ENCODE results near the gene ETFRF1. TPM values are rescaled to one million over a fixed set of nuclear protein-coding genes. Genes with fewer than 3 reads are reported as not detected.

The ETFRF1 gene
- total RNA-seq, 1 experiment from 2014 or later, result 7.7 TPM

DNA sequence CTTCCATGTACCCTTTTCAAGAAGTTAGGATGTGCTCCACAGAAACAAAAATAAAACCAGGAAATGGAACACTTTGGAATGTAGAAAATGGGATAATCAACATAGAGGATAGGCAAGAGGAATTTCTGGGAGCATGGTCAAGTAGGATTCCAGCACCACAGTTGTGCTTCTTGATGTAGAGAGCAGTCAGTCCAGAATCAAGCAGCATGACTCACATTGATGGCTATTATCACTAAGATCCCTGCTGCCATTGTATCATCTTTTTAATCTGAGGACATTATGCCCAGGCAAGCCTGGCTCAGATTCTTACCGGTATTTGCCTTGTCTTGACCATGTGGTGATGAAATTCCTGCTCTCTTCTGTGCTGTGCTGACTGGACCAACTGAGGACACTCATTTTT lies 5.7 kb downstream of the ETFRF1 start:
- TF ChIP-seq EZH2phosphoT487 (IDR thresholded peaks at IDR 0.05; ENCODE audit: borderline replicate concordance, low read length) (no peak), EZH2 (IDR thresholded peaks at IDR 0.05; ENCODE audit: low read length, unreplicated experiment) (no peak)
- TF ChIP-seq, protein P1, sequence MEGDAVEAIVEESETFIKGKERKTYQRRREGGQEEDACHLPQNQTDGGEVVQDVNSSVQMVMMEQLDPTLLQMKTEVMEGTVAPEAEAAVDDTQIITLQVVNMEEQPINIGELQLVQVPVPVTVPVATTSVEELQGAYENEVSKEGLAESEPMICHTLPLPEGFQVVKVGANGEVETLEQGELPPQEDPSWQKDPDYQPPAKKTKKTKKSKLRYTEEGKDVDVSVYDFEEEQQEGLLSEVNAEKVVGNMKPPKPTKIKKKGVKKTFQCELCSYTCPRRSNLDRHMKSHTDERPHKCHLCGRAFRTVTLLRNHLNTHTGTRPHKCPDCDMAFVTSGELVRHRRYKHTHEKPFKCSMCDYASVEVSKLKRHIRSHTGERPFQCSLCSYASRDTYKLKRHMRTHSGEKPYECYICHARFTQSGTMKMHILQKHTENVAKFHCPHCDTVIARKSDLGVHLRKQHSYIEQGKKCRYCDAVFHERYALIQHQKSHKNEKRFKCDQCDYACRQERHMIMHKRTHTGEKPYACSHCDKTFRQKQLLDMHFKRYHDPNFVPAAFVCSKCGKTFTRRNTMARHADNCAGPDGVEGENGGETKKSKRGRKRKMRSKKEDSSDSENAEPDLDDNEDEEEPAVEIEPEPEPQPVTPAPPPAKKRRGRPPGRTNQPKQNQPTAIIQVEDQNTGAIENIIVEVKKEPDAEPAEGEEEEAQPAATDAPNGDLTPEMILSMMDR (conservative IDR thresholded peaks at IDR 0.05; ENCODE audit: low read depth, low read length), result no peak
- Histone ChIP-seq H4K20me1 (ENCODE audit: low read length) (no peaks in the 10 kb centered on the region), H3K4me3 (ENCODE audit: low read length) (no peak overlapping the region), H3F3A (ENCODE audit: low read length, unreplicated experiment) (no peaks in the 10 kb centered on the region), H3K27ac (ENCODE audit: low read length) (no peak overlapping the region), H3K9ac (ENCODE audit: low read length) (no peak overlapping the region), H3K4me2 (ENCODE audit: low read length) (no peak overlapping the region), H2AFZ (ENCODE audit: low read length) (no peak overlapping the region), H3K36me3 (ENCODE audit: low read depth, low read length) (no peaks in the 10 kb centered on the region), H3K9me2 (replicated peaks; ENCODE audit: low read length) (no peaks in the 10 kb centered on the region), H3K9me3 (ENCODE audit: low read length) (no peaks in the 10 kb centered on the region), H3K79me2 (ENCODE audit: low read length) (peaks cover 8% of the 10 kb centered on the region), H3K4me1 (ENCODE audit: insufficient read depth, low read length) (peaks cover 5% of the 10 kb centered on the region; the same call in 1 of the 2 replicates), H3K27me3 (ENCODE audit: low read length) (no peaks in the 10 kb centered on the region)
- BruUV-seq (replicated peaks), result no TSS peak
- intact Hi-C loops (cut with micrococcal nuclease), result no loop called here
- CTCF ChIA-PET, result no interaction called here
- DNase-seq, result no peak
- no peak for ATAC-seq
- POLR2A ChIA-PET (ENCODE audit: unreplicated experiment), result no interaction called here

DNA sequence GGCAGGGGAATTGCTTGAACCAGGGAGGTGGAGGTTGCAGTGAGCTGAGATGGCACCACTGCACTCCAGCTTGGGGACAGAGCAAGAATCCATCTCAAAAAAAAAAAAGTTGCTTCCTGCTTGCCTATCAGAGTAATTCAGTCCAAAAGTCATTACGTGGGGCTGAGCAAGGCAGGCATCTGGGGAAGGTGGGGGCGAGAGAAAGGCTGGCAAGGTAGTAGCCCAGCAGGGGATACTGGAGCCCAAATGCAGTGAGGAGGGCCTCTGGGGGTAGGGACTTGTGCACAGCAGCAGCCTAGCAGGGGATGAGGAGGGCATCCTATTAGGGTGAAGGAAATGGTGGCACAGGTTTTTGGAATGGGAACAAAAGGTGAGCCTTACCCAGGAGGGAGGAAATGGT lies 7.1 kb downstream of the ETFRF1 start:
- H3K79me2 ChIP-seq (ENCODE audit: low read length), result no peaks in the 10 kb centered on the region
- DNase-seq (no peak), ATAC-seq (no peak)
- H3K9ac ChIP-seq (ENCODE audit: low read length), result no peak overlapping the region
- H4K20me1 ChIP-seq (ENCODE audit: low read length), result no peaks in the 10 kb centered on the region
- no peaks in the 10 kb centered on the region for H3K4me1 ChIP-seq (ENCODE audit: insufficient read depth, low read length)
- BruUV-seq (replicated peaks), result no TSS peak
- H3F3A ChIP-seq (ENCODE audit: low read length, unreplicated experiment), result no peaks in the 10 kb centered on the region
- H3K9me3 ChIP-seq (ENCODE audit: low read length), result no peaks in the 10 kb centered on the region
- no peak overlapping the region for H3K4me3 ChIP-seq (ENCODE audit: low read length)
- ChIA-PET POLR2A (ENCODE audit: unreplicated experiment) (no interaction called here), CTCF (no interaction called here)
- H3K9me2 ChIP-seq (replicated peaks; ENCODE audit: low read length), result no peaks in the 10 kb centered on the region
- H3K27me3 ChIP-seq (ENCODE audit: low read length), result no peaks in the 10 kb centered on the region
- intact Hi-C loops (cut with micrococcal nuclease), result no loop called here
- no peak overlapping the region for H2AFZ ChIP-seq (ENCODE audit: low read length)
- H3K4me2 ChIP-seq (ENCODE audit: low read length), result no peak overlapping the region
- TF ChIP-seq EZH2 (IDR thresholded peaks at IDR 0.05; ENCODE audit: low read length, unreplicated experiment) (no peak), EZH2phosphoT487 (IDR thresholded peaks at IDR 0.05; ENCODE audit: borderline replicate concordance, low read length) (no peak)
- TF ChIP-seq, protein P1 (conservative IDR thresholded peaks at IDR 0.05; ENCODE audit: low read depth, low read length), result no peak
- no peaks in the 10 kb centered on the region for H3K36me3 ChIP-seq (ENCODE audit: low read depth, low read length)
- H3K27ac ChIP-seq (ENCODE audit: low read length), result no peak overlapping the region

DNA sequence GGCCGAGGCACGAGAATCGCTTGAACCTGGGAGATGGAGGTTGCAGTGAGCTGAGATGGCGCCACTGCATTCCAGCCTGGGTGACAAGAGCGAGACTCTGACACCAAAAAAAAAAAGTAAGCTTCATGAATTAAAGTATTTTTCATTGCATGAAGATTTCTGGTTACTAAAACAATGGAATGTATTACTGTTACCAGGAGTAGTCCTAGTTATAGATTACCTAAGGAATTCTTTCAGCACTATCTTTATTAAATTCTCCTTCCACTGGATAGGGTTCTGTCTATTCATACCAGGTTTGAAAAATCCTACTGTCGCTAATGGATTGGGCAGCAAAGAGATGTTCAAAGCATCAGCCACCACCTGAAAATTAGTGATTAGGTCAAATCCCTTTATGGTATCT lies 12.4 kb downstream of the ETFRF1 start:
- no peaks in the 10 kb centered on the region for H3K27me3 ChIP-seq (ENCODE audit: low read length)
- H4K20me1 ChIP-seq (ENCODE audit: low read length), result no peaks in the 10 kb centered on the region
- no TSS peak for BruUV-seq (replicated peaks)
- TF ChIP-seq, protein P1 (conservative IDR thresholded peaks at IDR 0.05; ENCODE audit: low read depth, low read length), result no peak
- TF ChIP-seq EZH2phosphoT487 (IDR thresholded peaks at IDR 0.05; ENCODE audit: borderline replicate concordance, low read length), result no peak
- TF ChIP-seq EZH2 (IDR thresholded peaks at IDR 0.05; ENCODE audit: low read length, unreplicated experiment), result no peak
- no peak overlapping the region for H3K27ac ChIP-seq (ENCODE audit: low read length)
- no peak overlapping the region for H3K4me2 ChIP-seq (ENCODE audit: low read length)
- intact Hi-C loops (cut with micrococcal nuclease), result no loop called here
- POLR2A ChIA-PET (ENCODE audit: unreplicated experiment), result no interaction called here
- H3K9me3 ChIP-seq (ENCODE audit: low read length), result no peaks in the 10 kb centered on the region
- no peaks in the 10 kb centered on the region for H3K4me1 ChIP-seq (ENCODE audit: insufficient read depth, low read length)
- no peaks in the 10 kb centered on the region for H3F3A ChIP-seq (ENCODE audit: low read length, unreplicated experiment)
- no peak overlapping the region for H3K4me3 ChIP-seq (ENCODE audit: low read length)
- H3K9ac ChIP-seq (ENCODE audit: low read length), result no peak overlapping the region
- no peak for ATAC-seq
- no peaks in the 10 kb centered on the region; the same call in 1 of the 2 replicates for H3K36me3 ChIP-seq (ENCODE audit: low read depth, low read length)
- H2AFZ ChIP-seq (ENCODE audit: low read length), result no peak overlapping the region
- H3K9me2 ChIP-seq (replicated peaks; ENCODE audit: low read length), result no peaks in the 10 kb centered on the region
- CTCF ChIA-PET, result no interaction called here
- no peak for DNase-seq
- no peaks in the 10 kb centered on the region for H3K79me2 ChIP-seq (ENCODE audit: low read length)

Data from PC-3 (cell line).